DND-41 (cell line): Measurements from ENCODE around the gene DES.

Experiments
- ATAC-seq: fragments of 200-7000 bp; cut with Tn5 transposase; 3 replicates; pipeline ENCODE4 v1.9.1; 2021; ENCODE audit warnings: low read depth; ENCODE audit not compliant: insufficient read depth
- DNase-seq: peaks from one replicate; pipeline ENCODE4 v3.0.0-alpha.2; 2020
- H2AFZ ChIP-seq: 2 replicates; pipeline ENCODE4 v1.6.0; 2012; ENCODE audit warnings: low read depth, low read length
- H3K27ac ChIP-seq: 2 replicates; pipeline ENCODE4 v1.5.1; 2012; ENCODE audit warnings: low read length, inconsistent platforms
- H3K27me3 ChIP-seq: fragments of 200-600 bp; sonication (generic); 2 replicates; pipeline ENCODE4 v1.6.0; 2012; ENCODE audit warnings: low read length, mild to moderate bottlenecking, inconsistent platforms; ENCODE audit not compliant: insufficient read depth, poor library complexity
- H3K36me3 ChIP-seq: 2 replicates; pipeline ENCODE4 v1.5.1; 2012; ENCODE audit warnings: low read length, inconsistent platforms; ENCODE audit not compliant: insufficient read depth
- H3K4me1 ChIP-seq: 2 replicates; pipeline ENCODE4 v1.5.1; 2012; ENCODE audit warnings: mild to moderate bottlenecking, low read length; ENCODE audit not compliant: insufficient read depth
- H3K4me2 ChIP-seq: 2 replicates; pipeline ENCODE4 v1.6.0; 2012; ENCODE audit warnings: mild to moderate bottlenecking, moderate library complexity, low read length, inconsistent platforms; ENCODE audit not compliant: insufficient read depth
- H3K4me3 ChIP-seq, 2 experiments: fragments of 200-600 bp in 1 of 2; shearing (Covaris generic) in 1 of 2; 2 replicates each; pipeline ENCODE4 v1.5.1; 2012 to 2016; ENCODE audit warnings: inconsistent platforms in 2 of 2, low read length in 2 of 2, mild to moderate bottlenecking in 2 of 2, low read depth in 1 of 2, moderate library complexity in 1 of 2
- H3K79me2 ChIP-seq: 2 replicates; pipeline ENCODE4 v1.6.0; 2012; ENCODE audit warnings: low read length, inconsistent platforms; ENCODE audit not compliant: insufficient read depth
- H3K9ac ChIP-seq: 2 replicates; pipeline ENCODE4 v1.6.0; 2012; ENCODE audit warnings: low read depth, mild to moderate bottlenecking, inconsistent platforms, low read length, moderate library complexity
- H3K9me3 ChIP-seq: 2 replicates; pipeline ENCODE4 v1.5.1; 2012; ENCODE audit warnings: low read length, moderate library complexity, mild to moderate bottlenecking, inconsistent platforms; ENCODE audit not compliant: insufficient read depth, severe bottlenecking
- H4K20me1 ChIP-seq: 2 replicates; pipeline ENCODE4 v1.6.0; 2012; ENCODE audit warnings: low read length; ENCODE audit not compliant: insufficient read depth
- CTCF ChIP-seq: IDR thresholded peaks from 2 replicates; pipeline ENCODE4 v1.5.1; 2012; ENCODE audit warnings: borderline replicate concordance, low read length, moderate library complexity, mild to moderate bottlenecking; ENCODE audit not compliant: poor library complexity, severe bottlenecking; ENCODE audit errors: extremely low read depth
- EZH2 ChIP-seq: IDR thresholded peaks from 3 replicates; pipeline ENCODE4 v1.6.1; 2012; ENCODE audit warnings: borderline replicate concordance, low read depth, mild to moderate bottlenecking, moderate library complexity, low read length, inconsistent platforms; ENCODE audit not compliant: severe bottlenecking

The DES gene

GRCh38 chr2:219468410-219469185 lies 50.4 kb downstream of the DES start:
- Histone ChIP-seq H3K4me3 (no peak overlapping the region), H3K27me3 (no peaks in the 10 kb centered on the region), H3K4me2 (no peak overlapping the region), H3K9me3 (no peaks in the 10 kb centered on the region), H3K4me1 (no peaks in the 10 kb centered on the region), H3K79me2 (no peaks in the 10 kb centered on the region), H3K36me3 (no peaks in the 10 kb centered on the region), H4K20me1 (no peaks in the 10 kb centered on the region), H2AFZ (no peak overlapping the region), H3K9ac (no peak overlapping the region), H3K27ac (no peak overlapping the region)
- no peak for DNase-seq
- TF ChIP-seq CTCF: no peak
- no peak for TF ChIP-seq EZH2
- ATAC-seq: no peak

DNA sequence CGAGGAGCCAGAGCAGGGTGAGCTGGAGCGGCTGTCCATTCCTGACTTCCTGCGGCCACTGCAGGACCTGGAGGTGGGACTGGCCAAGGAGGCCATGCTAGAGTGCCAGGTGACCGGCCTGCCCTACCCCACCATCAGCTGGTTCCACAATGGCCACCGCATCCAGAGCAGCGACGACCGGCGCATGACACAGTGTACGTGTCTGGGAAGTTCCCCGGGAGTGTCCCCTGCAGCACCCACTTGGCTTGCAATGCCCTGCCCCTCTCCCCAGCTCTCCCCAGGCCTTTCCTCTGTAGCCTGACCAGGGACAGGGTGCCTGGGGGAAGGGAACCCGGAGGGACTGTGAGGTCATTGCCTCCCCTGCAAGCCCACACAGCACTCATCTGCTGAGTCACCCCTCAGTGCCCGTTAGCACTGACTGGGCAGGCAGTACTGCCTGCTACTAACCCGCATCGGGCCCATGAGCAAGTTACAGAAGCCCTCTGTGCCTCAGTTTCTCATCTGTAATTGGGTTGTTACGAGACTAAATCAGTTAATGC lies 51.1 kb downstream of the DES start:
- H3K4me2 ChIP-seq: no peak overlapping the region
- DNase-seq: no peak

GRCh38 chr2:219470429-219470828 lies 52.3 kb downstream of the DES start:
- no peak for TF ChIP-seq CTCF
- TF ChIP-seq EZH2: no peak
- Histone ChIP-seq H3K9ac (no peak overlapping the region), H2AFZ (no peak overlapping the region), H3K36me3 (no peaks in the 10 kb centered on the region), H3K4me3 (no peak overlapping the region), H3K27ac (no peak overlapping the region), H3K9me3 (no peaks in the 10 kb centered on the region), H3K27me3 (no peaks in the 10 kb centered on the region), H3K4me2 (no peak overlapping the region), H4K20me1 (no peaks in the 10 kb centered on the region), H3K4me1 (no peaks in the 10 kb centered on the region), H3K79me2 (no peaks in the 10 kb centered on the region)
- ATAC-seq: no peak
- DNase-seq: no peak

More for the DNA sequence above, 51.1 kb downstream of the DES start:
- Histone ChIP-seq H3K9me3 (no peaks in the 10 kb centered on the region), H3K79me2 (no peaks in the 10 kb centered on the region), H3K27me3 (no peaks in the 10 kb centered on the region), H3K4me1 (no peaks in the 10 kb centered on the region), H3K36me3 (no peaks in the 10 kb centered on the region), H2AFZ (no peak overlapping the region), H3K9ac (no peak overlapping the region), H3K4me3 (no peak overlapping the region), H4K20me1 (no peaks in the 10 kb centered on the region), H3K27ac (no peak overlapping the region)
- no peak for ATAC-seq
- no peak for TF ChIP-seq EZH2
- TF ChIP-seq CTCF: no peak
